Heart left ventricle (tissue), 13 donors: ENCODE data around the gene KCNMA1.

ENCODE experiments used
- POLR2A ChIP-seq, 2 donors: fragments of 450-650 bp; IDR thresholded peaks; one replicate each; pipeline ENCODE4 v1.6.1; 2017; ENCODE audit warnings: antibody characterized with exemption in 2 of 2, mild to moderate bottlenecking in 2 of 2, moderate library complexity in 2 of 2
- TF ChIP-seq, protein P1 (sequence below), 12 donors: fragments of 200-600 bp; sonication (generic) in 4 of 12; IDR thresholded peaks; one replicate each; pipeline versions ENCODE4 v1.5.0 to v1.8.0; 2018 to 2022; ENCODE audit warnings: antibody characterized with exemption in 12 of 12, mild to moderate bottlenecking in 5 of 12
- donor health status: ischemic (EF 13 %, LVEDD 7.1; RV severe dilation, severe dysfunction).
- donor health status: DM: no; HTN: yes; CAD: no.
- donor health status: DM: no; HTN: no; CAD: no.
- donor health status: ischemic (EF 25% LVEDD 6.9; RV normal size, moderate dysfunction).
- donor health status: ischemic (EF 25% LVEDD 5.7; RV mildly dilated, moderate dysfunction).
- donor health status: ischemic (EF 35%, LVEDD 5.7; RV mildly dilated, moderate dysfunction).
- donor health status: nonischemic (EF 11% LVEDD 7.7; RV severe dilation, severe dysfunction).
- donor health status: DM: yes; HTN: yes; CAD: no.
- donor health status: PGD.
- donor health status: ischemic (EF 29% LVEDD 5.4; RV normal size, mild dysfunction).
- donor health status: nonischemic (EF 23%, LVEDD 6.1; RV moderate dilation, normal function).

DNA sequence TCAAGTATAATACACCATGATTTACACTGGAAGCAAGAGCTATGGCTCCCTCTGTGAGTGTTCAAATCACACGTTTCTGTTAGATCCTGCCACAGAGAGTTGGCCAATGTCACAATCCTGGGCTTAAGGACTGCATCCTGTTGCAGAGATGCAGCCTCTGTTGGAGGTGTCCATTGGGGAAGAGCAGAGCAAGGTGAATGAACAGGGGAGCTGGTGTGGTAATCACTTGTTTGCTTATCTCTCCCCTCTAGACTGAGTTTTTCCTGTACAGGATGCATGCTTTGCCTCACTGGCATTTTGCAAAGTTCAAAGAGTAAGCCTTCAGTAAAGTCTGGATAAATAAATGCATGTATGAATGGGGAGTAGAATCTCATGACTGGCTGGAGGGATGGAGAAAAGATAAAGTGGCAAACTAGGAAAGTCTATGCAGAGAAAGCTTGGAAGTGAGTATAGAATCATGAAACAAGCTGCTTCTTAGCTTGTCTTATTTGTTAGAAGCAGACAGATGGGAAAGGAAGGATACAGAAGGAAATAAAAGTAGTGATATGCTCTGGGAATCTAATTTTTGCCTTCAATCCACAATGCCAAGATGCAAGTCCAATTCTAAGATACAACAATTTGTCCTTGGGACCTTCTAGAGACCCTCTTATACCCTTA, 605.9 kb downstream of the KCNMA1 start:
- TF ChIP-seq, protein P1, sequence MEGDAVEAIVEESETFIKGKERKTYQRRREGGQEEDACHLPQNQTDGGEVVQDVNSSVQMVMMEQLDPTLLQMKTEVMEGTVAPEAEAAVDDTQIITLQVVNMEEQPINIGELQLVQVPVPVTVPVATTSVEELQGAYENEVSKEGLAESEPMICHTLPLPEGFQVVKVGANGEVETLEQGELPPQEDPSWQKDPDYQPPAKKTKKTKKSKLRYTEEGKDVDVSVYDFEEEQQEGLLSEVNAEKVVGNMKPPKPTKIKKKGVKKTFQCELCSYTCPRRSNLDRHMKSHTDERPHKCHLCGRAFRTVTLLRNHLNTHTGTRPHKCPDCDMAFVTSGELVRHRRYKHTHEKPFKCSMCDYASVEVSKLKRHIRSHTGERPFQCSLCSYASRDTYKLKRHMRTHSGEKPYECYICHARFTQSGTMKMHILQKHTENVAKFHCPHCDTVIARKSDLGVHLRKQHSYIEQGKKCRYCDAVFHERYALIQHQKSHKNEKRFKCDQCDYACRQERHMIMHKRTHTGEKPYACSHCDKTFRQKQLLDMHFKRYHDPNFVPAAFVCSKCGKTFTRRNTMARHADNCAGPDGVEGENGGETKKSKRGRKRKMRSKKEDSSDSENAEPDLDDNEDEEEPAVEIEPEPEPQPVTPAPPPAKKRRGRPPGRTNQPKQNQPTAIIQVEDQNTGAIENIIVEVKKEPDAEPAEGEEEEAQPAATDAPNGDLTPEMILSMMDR (IDR thresholded peaks at IDR 0.05), result no peak
- no peak for TF ChIP-seq POLR2A (IDR thresholded peaks at IDR 0.05)
